AG09319 (cell line): Measurements from ENCODE around the gene CNOT8.

Experiments used
- DNase-seq: peaks from one replicate; pipeline ENCODE4 v3.0.0-alpha.2; 2010; ENCODE audit warnings: low read depth; ENCODE audit errors: extremely low read depth
- CTCF ChIP-seq: IDR thresholded peaks from 2 replicates; pipeline ENCODE4 v1.5.1; 2011; ENCODE audit warnings: low read depth, mild to moderate bottlenecking, inconsistent platforms, low read length, moderate library complexity

The CNOT8 gene

GRCh38 chr5:154892369-154892771 lies 33.9 kb downstream of the CNOT8 start:
- no peak for TF ChIP-seq CTCF

GRCh38 chr5:154893381-154893780 lies 35.0 kb downstream of the CNOT8 start:
- no peak for TF ChIP-seq CTCF
- DNase-seq, result no peak

More at GRCh38 chr5:154892369-154892771, 33.9 kb downstream of the CNOT8 start:
- DNase-seq, result no peak

DNA sequence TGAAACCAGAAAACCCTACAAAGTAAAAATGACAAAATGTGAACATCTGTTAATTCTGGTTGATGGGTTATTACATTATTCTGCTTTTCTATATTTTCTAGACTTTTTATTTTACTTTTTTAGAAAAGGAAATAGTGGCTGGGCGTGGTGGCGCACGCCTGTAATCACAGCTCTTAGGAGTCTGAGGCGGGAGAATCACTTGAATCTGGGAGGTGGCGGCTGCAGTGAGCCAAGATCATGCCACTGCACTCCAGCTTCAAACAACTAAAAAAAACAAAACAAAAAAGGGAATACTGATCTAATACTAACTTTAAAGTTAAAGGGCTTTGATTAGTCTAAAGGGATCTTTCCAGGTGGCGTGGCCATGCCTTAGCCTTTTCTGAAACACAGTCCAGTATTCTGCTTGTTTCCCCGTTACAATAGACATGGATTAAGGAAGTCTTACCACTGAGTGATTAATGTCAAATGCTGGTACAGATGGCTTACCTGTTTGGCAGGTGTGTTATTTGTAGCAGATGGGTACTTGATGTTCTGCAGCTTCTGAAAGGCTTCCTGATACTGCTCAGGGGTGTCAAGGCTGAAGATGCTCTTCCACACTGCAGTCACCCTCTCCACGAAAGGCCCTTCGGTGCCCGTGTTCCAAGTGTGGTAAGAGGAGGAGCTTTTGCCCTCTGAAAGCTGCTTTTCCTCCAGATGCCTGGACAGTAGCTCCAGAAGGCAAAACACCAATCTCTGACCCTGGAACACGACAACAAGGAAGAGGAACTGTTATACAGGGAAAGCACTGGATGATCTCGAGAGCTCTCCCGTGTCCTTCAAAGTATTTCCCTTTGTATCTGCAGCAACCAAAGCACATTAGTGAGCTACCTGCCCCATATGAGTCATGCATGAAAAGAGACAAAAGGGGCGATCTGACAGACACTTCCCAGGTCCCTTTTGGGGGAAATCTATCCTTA lies 37.5 kb downstream of the CNOT8 start:
- no peak for TF ChIP-seq CTCF
- no peak for DNase-seq

- TF ChIP-seq CTCF, result no peak
- no peak for DNase-seq
These were observed 38.2 kb downstream of the CNOT8 start for GRCh38 chr5:154896562-154897165.

DNA sequence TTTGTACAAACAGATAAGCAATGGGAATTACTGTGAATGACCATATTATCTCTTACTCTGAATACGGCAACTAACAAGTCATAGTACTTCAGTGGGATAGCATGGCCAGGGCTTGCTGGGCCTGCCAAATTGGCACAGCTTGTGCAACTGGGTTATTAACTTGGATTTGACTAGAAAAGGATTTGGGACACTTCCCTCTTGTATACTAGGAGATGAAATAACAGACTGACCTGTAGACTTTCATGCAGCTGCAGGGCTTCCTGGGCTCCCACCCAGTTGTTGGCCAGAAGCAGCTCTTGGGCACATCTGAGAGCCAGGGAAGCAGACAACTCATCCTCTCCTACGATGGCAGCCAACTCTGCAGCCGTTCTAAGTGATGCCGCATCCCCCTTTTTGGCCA lies 39.8 kb downstream of the CNOT8 start:
- DNase-seq, result no peak
- no peak for TF ChIP-seq CTCF

GRCh38 chr5:154899151-154899816 lies 40.9 kb downstream of the CNOT8 start:
- DNase-seq, result no peak
- no peak for TF ChIP-seq CTCF

GRCh38 chr5:154900066-154900465 lies 41.6 kb downstream of the CNOT8 start:
- TF ChIP-seq CTCF, result no peak
- no peak for DNase-seq
